GM19351 (cell line): ENCODE data around the gene GALK2.
"Not testable (repeated sequence)": the region's sequence is repeated elsewhere in the genome, so short reads cannot be mapped to it uniquely, and the experiment has no call there.

Source experiments
- ATAC-seq: cut with Tn5 transposase; IDR thresholded peaks from one replicate; pipeline ENCODE4 v1.9.1; 2021; ENCODE audit warnings: mild to moderate bottlenecking, moderate library complexity; ENCODE audit not compliant: unreplicated experiment

GALK2 gene

DNA sequence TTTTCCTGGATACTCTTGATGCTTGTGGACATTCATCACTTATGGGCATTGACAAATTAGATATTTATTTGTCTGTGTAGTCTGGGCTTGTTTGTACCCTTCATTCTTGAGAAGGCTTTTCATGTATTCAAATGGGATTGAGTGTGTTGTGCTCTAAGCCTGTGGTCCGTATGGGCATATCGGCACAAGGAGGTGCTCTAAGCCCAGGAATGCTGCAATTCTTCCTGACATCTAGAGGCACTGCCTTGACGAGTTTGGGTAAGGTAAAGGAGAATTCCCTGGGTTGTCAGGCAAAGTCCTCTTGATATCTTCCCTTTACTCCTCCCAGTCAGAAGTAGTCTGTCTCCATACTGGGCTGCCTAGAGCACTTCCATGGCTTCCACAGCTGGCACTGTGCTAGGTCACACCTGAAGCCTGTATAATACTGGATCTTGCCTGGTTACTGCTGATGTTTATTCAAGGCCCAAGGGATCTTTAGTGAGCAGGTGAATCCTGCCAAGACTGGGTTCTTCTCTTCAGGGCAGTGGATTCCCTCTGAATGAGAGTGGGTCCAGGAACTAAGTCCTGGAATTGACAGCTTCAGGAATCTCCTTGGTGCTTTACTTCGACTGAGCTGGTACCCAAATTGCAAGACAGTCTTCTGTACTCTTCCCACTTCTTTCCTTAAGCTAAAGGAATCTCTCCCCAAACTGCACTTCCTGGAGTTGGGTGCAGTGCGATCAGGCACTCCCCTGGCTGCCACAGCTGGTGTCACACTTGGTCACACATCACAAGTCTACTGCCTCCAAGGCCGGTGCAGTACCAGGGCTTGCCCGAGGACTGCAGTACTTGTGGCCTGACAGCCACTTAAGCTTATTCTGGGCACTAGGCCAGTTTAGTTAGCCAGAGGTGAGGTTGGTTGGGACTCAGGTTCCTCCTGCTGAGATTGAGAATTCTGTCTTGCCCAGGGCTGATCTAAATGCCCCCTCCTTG, 46.0 kb downstream of the GALK2 start:
- ATAC-seq, result peak; percentile 100

DNA sequence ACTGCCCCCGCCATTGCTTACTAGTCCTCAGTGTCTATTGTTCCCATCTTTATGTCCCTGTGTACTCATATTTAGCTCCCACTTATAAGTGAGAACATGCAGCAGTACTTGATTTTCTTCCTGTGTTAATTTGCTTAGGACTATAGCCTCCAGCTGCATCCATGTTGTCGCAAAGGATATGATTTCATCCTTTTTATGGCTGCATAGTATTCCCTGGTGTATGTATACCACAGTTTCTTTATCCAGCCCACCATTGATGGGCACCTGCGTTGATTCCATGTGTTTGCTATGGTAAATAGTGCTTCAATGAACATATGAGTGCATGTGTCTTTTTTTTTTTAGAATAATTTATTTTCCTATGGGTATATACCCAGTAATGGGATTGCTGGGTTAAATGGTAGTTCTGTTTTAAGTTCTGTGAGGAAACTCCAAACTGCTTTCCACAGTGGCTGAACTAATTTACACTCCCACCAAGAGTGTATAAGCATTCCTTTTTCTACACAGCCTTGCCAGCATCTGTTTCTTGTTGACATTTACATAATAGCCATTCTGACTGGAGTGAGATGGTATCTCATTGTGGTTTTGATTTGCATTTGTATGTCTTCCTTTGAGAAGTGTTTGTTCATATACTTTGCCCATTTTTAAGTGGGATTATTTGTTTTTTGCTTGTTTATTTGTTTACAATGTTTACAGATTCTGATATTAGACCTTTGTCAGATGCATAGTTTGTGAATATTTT, 53.7 kb downstream of the GALK2 start:
- no peak for ATAC-seq

DNA sequence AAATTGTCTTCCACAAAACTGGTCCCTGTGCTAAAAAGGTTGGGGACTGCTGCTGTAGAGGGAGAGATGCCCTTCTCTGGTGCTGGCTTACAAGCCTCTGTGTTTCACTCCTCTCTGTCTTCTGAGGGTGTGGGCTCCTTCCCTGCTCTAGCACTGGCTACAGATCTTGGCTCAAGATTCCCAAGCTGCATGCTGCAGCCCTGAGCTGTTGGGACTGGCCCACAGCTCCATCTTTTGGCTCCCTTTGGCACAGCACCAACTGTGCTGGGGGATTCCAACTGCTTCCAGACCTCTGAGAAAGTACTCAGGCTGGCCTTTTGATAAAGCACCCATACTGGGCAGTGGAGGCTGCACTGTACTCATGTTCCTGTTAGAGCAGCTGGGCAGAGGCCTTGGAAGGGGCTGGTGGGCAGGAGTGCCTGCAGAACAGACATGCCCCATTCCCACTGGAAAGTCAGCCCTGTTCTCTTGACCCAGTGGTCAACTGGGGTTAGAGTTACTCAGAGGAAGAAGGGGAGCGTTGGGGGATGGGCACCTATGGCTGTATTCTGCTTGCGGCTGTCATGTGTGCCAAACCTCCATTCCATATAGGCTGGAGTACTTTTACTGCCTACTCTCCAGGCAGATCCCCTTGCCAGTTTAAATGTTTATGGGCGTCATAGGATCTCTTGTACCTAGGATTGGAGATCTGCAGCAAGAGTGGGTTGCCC, 55.7 kb downstream of the GALK2 start:
- ATAC-seq, result no peak

DNA sequence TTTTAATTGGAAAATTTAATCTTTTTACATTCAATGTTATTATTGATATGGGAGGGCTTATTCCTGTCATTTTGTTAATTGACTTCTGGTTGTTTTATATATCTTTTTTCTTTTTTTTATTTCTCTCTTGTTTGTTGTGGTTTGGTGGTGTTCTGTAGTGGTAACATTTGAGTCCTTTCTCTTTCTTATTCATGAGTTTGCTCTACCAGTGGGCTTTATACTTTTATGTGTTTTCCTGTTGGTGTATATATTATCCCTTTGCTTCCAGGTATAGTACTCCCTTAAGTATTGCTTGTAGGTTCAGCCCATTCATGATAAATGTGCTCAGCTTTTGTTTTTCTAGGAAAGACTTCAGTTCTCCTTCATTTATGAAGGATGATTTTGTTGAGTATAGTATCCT, 57.6 kb downstream of the GALK2 start:
- ATAC-seq, result no peak

DNA sequence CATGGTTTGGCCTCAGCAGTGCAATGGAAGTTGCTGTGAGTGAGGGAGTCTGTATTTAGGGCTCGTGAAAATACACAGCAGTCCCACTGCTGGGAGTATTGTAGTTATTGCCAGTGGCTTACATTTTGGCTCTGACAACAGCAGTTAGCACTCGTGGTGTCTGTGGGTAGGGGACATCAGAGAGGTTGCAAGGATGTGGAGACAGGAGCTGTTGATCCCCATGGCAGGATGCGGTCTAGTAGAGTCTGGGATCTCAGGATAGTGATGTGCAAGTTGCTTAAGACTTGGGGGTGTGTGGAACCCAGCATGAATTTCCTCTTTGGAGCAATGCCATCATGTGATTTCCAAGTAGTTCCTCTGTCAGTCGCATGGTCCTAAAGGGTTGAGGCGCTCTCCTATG, 59.9 kb downstream of the GALK2 start:
- ATAC-seq, result no peak

DNA sequence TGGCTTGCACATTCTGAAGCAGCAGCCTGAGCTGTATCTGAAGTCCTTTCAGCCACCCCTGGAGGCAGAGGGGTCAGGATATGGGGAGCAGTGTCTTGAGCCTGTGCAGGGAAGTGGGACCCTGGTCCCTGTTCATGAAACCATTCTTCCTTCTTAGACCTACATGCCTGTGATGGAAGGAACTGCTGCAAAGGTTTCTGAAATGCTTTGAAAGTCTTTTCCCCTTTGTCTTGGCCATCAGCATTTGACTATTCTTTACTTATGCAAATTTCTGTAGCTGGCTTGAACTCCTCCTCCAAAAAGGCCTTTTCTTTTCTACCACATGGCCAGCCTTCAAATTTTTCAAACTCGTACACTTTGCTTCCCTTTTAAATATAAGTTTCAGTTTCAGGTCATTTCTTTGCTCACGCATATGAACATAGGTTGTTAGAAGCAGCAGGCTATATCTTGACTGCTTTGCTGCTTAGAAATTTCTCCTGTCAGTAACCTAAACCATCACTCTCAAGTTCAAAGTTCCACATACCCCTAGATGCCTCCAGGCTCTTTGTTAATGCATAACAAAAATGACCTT, 62.3 kb downstream of the GALK2 start:
- no peak for ATAC-seq

DNA sequence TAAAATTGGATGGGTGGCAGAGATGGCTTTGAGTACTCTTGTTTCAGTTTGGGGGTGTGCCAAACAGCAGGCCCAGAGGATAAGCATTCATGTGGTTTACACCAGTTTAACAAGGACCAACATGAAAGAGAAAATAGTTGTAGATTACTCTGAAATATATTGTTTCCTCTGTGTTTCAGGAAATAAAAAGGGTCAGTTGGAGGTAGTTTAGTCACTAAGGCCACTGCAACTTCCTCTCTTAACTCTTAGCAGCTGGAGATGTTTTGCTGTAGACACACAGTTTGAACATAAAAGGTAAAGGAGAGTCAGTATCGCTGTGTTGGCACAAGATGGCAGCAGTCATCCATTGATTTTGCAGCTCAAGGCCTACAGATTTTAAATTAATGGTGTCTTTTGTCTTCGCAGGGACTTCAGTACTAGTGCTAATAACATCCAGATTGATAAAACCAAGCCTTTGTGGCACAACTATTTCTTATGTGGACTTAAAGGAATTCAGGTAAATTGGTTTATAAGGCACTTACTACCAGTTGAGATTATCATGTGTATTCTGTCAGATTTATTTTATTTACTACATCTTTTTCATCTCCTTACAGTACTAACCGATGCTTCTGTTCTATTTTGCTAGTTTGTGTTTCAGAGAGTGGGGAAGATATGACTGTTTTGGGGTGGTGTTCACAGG, 65.5 kb downstream of the GALK2 start:
- peak; percentile 91 for ATAC-seq

DNA sequence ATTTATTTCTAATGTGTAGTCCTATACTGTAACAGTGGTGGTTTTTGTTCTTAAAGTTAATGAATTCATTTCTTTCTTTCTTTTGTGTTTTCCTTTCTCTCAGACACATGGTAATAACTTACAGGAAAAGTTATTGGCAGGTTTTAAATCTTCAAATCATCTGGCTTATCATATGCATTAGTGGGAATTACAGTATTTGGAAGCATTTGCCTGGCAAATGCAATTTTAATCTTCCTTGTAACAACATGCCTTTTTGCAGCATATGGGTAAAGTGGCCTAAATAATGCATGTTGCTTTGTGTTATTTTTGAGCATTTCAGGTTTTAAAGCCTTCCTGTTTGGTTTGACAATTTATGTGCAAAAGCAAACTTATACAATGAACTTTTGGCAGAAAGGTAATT, 66.8 kb downstream of the GALK2 start:
- no peak for ATAC-seq

DNA sequence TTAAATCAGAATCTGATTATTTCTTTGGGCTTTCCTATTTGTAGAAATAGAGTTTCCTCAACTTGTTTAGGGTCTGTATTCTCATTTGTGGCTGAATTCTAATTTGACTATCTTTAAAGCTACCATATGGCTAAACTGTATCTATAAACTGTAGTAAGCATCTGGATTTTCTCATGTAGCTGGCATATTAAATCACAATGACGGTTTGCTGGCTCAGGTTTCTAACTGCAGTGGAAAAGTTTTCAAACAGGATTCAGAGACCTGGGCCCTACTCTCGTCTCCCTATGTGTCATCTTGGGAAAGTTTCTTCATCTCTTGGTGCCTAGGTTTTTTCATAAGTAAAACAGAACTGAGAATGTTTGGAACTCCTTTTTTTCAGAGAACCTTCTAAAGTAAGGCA, 68.3 kb downstream of the GALK2 start:
- no peak for ATAC-seq

DNA sequence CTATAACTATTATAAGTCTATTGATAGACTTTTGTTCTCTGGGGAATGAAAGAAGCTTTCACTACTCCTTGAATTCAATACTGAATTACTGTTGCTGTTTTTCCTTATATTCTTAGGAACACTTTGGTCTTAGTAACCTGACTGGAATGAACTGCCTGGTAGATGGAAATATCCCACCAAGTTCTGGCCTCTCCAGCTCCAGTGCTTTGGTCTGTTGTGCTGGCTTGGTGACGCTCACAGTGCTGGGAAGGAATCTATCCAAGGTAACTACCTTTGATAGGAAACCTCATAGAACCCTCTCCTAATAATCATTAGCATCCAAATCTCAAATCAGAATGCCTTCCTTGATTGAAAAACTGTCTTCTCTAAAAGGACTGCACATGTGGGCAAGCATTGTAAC, 69.1 kb downstream of the GALK2 start:
- no peak for ATAC-seq

DNA sequence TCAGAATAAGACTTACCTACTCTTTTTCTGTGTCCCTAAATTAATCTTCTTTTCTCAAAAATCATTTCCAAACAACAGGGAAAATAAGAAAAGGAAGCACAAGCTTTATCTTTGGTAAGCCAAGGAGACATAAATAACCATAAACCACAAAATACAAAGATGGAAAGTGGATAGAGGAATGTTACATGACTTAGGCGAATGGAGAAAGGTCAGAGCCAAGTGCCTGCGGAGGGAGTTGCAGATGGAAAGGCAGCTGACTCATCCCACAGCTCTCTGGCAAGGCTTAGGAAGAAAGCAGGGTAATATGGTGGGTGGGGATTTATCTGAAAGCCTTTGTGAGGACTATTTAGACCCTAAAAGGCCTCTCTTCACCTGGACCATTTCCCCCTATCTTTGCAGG, 72.8 kb downstream of the GALK2 start:
- ATAC-seq, result no peak

DNA sequence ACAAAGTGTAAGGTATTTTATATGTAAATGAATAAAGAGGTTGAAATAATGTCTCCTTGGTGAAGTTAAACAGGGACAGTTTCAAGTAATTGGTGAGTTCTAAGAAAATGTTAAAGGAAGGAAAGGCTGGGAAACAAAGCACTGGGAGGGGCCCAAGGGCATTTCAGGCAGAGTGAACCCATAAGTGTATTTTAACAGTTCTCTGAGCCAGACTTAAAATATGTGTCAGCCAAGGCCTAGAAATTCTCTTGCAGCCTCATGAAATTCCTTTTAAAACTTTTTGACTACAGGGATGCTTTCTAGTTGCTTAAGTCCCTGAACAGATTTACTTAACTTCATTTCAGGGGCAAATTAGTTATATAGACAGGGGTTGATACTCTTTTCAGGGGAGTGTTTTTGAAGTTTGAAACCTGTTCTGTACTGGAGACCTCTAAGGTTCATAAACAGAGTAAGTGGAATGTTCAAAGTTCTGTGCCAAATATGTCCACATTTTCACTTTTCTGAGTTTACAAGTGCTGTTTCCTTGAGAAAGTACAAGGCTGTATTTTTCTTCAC, 77.6 kb downstream of the GALK2 start:
- ATAC-seq, result no peak

DNA sequence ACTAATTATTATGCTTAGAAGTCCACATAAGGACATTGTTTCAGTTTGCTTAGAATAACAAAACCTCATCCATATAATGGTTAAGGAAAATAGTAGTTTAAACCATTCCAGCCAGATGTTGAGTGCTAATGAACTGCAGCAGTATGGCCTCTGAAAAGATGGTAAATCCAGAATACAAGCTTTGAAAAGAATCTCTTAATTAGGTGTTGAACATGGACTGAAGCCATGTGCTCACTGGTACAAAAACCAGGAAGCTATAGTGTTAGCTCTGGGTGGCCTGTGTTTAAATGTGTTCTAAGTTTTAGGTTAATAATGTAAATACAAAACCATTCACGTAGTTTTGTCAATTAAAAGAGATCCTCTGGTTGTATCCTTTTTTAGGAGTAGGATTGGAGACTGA, 78.2 kb downstream of the GALK2 start:
- no peak for ATAC-seq

DNA sequence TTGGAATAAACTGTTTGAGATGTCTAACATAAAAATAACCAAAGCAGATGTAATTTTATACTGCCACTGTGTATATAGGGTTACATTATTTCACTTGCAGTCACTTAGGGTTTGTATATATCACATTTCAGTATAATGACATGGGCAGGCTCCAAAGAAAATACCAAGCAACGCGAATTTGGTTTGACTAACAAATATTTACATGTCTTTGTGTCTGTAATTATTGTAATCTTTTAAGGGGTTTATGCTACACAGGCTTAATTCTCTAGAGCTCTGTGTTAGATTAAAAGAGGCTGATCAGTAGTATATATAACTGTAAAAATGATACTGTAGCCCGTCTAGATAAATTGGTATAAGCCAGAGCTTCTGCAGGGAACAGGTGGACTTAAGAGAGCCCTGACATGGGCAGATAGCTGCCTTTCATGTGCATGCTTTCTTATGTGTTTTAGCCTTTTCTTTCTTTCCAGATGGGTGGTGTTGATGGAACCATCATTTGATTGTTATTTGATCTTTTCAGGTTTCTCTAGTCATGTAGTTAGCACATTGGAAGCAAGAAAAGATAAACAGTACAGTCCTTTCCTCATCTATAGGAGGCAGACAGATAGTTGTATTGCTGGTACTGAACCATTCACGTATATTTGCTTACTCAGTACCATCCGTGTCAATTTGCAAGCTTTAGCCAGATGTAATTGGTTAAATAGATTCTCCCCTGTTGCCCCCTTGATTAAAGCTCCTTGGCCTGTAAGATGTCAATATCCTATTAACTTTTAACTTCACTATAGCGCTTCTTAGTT, 86.1 kb downstream of the GALK2 start:
- ATAC-seq, result no peak

DNA sequence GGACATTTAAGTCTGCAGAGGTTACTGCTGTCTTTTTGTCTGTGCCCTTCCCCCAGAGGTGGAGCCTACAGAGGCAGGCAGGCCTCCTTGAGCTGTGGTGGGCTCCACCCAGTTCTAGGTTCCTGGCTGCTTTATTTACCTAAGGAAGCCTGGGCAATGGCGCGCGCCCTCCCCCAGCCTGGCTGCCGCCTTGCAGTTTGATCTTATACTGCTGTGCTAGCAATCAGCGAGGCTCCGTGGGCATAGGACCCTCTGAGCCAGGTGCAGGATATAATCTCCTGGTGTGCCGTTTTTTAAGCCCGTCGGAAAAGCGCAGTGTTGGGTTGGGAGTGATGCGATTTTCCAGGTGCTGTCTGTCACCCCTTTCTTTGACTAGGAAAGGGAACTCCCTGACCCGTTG, 95.1 kb downstream of the GALK2 start:
- not testable (repeated sequence) for ATAC-seq

DNA sequence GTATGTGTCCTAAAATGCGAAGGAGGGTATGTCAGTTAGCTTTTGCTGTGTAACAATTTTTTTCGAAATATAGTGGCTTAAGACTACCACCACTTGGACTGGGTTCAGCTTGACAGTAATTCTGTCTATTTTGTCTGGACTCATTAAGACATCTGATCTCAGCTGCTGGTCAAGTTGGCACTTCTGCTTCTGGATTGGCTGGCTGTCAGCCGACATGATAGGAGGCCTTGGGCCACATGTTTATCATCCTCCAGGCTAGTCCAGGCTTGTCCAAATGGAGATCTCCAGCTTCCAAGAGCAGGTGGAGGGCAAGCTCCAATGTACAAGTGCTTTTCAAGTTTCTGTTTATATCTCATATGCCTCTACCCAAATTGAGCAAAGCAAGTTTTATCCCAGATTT, 95.9 kb downstream of the GALK2 start:
- no peak for ATAC-seq

DNA sequence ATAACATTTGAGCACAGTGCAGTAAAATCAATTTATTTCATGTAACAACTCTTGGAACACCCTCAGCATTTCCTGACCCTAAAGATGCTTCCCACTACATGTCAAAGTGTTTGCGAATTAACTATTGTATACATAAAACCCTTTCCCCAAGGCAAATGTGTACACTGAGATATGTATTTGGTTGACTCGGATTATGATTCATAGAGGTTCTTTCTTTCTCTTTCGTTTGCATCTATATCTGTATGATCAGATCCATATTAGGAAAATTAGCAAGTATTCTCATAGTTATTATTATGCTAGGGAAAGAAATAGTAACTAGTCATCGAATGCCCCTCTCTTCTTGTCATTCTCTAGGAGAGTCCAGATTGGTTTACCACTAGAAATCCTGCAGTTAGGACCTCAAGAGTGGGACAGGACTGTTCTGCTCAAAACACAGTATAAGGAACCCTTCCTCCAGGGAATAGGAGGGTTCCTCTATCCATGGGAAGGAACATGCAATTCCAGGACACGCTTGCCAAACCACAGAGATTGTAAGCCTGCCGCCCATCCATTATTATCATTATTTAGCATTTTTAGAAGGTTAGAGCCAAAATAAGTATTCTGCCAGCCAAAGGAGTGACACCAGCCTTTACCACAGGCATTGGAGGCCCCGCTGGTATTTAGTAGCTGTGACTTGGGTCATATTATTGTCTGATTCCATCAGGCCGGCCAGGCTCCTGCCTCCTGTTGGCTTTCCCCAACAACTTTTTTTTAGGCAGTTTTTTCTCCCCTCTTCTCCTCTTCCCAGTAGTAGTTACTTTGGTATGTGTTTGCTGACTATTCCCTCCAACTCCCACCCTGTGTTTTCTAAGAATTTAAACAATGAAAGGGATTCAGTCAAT, 100.7 kb downstream of the GALK2 start:
- no peak for ATAC-seq

DNA sequence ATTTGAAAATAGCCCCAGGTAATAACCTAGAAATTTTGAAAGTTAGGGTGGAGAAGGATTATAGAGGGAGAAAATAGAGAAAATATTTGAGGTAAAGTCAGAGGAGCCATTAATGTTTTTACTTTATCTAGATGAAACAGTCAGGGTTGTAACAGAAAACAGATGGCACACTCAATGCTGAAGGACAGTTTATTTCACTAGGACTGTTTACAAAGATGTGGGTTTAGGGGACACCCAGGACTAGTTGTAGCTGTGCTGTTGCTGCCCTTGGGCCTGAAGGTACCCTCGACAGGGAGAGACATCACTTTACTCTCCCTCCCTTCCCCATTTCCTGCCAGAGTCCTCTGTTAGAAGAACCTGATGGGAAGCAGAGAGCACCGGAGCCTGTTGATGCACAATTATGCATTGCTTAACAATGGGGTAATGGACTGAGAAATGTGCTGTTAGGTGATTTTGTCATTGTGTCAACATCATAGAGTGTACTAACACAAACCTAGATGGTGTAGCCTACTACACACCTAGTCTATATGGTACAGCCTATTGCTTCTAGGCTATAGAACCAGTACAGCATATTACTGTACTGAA, 103.8 kb downstream of the GALK2 start:
- no peak for ATAC-seq
